Left ventricle myocardium superior (tissue), 1 donor: ENCODE data around the gene ZNF19. TPM values are rescaled to one million over a fixed set of nuclear protein-coding genes. Genes with fewer than 3 reads are reported as not detected.
"Not testable (repeated sequence)": the region's sequence is repeated elsewhere in the genome, so short reads cannot be mapped to it uniquely, and the experiment has no call there.

ENCODE experiments used
- ATAC-seq: fragments of 200-7000 bp; cut with Tn5 transposase; one replicate; pipeline ENCODE4 v1.9.1; 2020; ENCODE audit warnings: mild to moderate bottlenecking, moderate library complexity
- DNase-seq: peaks from one replicate; pipeline ENCODE4 v3.0.0-alpha.2; 2020
- intact Hi-C: fragments of 100-400 bp; cut with micrococcal nuclease; formaldehyde crosslinking; loops from one replicate; pipeline ENCODE4 v1.11.0; 2022
- long read RNA-seq: library from polyadenylated mRNA; unstranded; transcript quantifications from one replicate; pipeline ENCODE4 v2.0.0, GENCODE V29; 2021
- total RNA-seq: library from RNA; stranded (reverse); fragmentation: NEBNext Ultra II Directional; extraction: Animal tissue kit (Norgen Biotek cat#: 25700); gene quantifications from one replicate; pipeline ENCODE4 v1.2.1, GENCODE V29; 2021
- donor health status: DM: no; HTN: yes; CAD: no; lungs with severe emphysema.

The ZNF19 gene
- 2.0 TPM for total RNA-seq
- long read RNA-seq, partial matches to known transcripts: 1 of 1 reads
- long read RNA-seq, other reads (novel, unspliced or antisense): 0 of 1 reads

GRCh38 chr16:71489122-71489521 lies at the start of gene ZNF19:
TSS of gene ZNF19 (minus strand) at chr16:71489324. CDS start at chr16:71482114, 7,210 bp downstream.
- intact Hi-C loops: no loop called here
- DNase-seq (no peak), ATAC-seq (no peak)

GRCh38 chr16:71537643-71538042 lies 48.5 kb upstream of the ZNF19 start:
- ATAC-seq: no peak
- intact Hi-C loops: no loop called here

GRCh38 chr16:71536752-71537499 lies 47.8 kb upstream of the ZNF19 start:
- no peak for DNase-seq
- intact Hi-C loops: no loop called here
- no peak for ATAC-seq

More at GRCh38 chr16:71537643-71538042, 48.5 kb upstream of the ZNF19 start:
- no peak for DNase-seq

- DNase-seq (no peak), ATAC-seq (no peak)
- intact Hi-C loops: no loop called here
Observed at GRCh38 chr16:71532366-71532765, 43.2 kb upstream of the ZNF19 start.

- no peak for ATAC-seq
- DNase-seq: no peak
- intact Hi-C loops: no loop called here
Observed at GRCh38 chr16:71528863-71529262, 39.7 kb upstream of the ZNF19 start.

- intact Hi-C loops: no loop called here
- DNase-seq (no peak), ATAC-seq (no peak)
Observed at GRCh38 chr16:71528257-71528656, 39.1 kb upstream of the ZNF19 start.

- ATAC-seq (no peak), DNase-seq (no peak)
- intact Hi-C loops: no loop called here
Observed at GRCh38 chr16:71526111-71526631, 37.0 kb upstream of the ZNF19 start, which contains the start of gene CHST4. TSS of gene CHST4 (plus strand) at chr16:71526426. CDS start at chr16:71536678, 10,252 bp downstream.

- ATAC-seq: no peak
- DNase-seq: no peak
- intact Hi-C loops: no loop called here
Observed at GRCh38 chr16:71524566-71525553, 35.7 kb upstream of the ZNF19 start.

GRCh38 chr16:71520550-71520949 lies 31.4 kb upstream of the ZNF19 start:
- no peak for DNase-seq
- ATAC-seq: no peak
- intact Hi-C loops: no loop called here

GRCh38 chr16:71515026-71515425 lies 25.9 kb upstream of the ZNF19 start:
- DNase-seq (no peak), ATAC-seq (no peak)
- intact Hi-C loops: no loop called here

- intact Hi-C loops: no loop called here
- ATAC-seq: no peak
- no peak for DNase-seq
Observed at GRCh38 chr16:71514476-71514875, 25.4 kb upstream of the ZNF19 start.

- no peak for DNase-seq
- no peak for ATAC-seq
- intact Hi-C loops: no loop called here
Observed at GRCh38 chr16:71513302-71513701, 24.2 kb upstream of the ZNF19 start.

- ATAC-seq (no peak), DNase-seq (no peak)
- intact Hi-C loops: no loop called here
Observed at GRCh38 chr16:71507061-71507460, 17.9 kb upstream of the ZNF19 start.

GRCh38 chr16:71504901-71505300 lies 15.8 kb upstream of the ZNF19 start:
- ATAC-seq: no peak
- intact Hi-C loops: no loop called here
- no peak for DNase-seq

- intact Hi-C loops: not testable (repeated sequence)
Observed at GRCh38 chr16:71504051-71504450, 14.9 kb upstream of the ZNF19 start.

GRCh38 chr16:71501547-71501946 lies 12.4 kb upstream of the ZNF19 start:
- ATAC-seq: no peak
- intact Hi-C loops: no loop called here
- no peak for DNase-seq

More at GRCh38 chr16:71504051-71504450, 14.9 kb upstream of the ZNF19 start:
- DNase-seq, ATAC-seq: not testable (repeated sequence)

GRCh38 chr16:71500964-71501363 lies 11.8 kb upstream of the ZNF19 start:
- no peak for DNase-seq
- intact Hi-C loops: no loop called here
- ATAC-seq: no peak

GRCh38 chr16:71499775-71500364 lies 10.7 kb upstream of the ZNF19 start:
- intact Hi-C loops: loop anchor here (5.0 kb wide), 1 partner anchor 88 kb away; no protein-coding TSS in a partner anchor
- DNase-seq (no peak), ATAC-seq (no peak)

GRCh38 chr16:71498031-71498430 lies 8.9 kb upstream of the ZNF19 start:
- no peak for DNase-seq
- intact Hi-C loops: loop anchor here (5.0 kb wide), 1 partner anchor 86 kb away; no protein-coding TSS in a partner anchor
- no peak for ATAC-seq
